TTC549 (cell line): ENCODE results near the gene RPS6KA5.
"Not testable (repeated sequence)": the region's sequence is repeated elsewhere in the genome, so short reads cannot be mapped to it uniquely, and the experiment has no call there.

ENCODE experiments used
- FAIRE-seq: peaks from 2 replicates; lab custom pipeline; 2012; peaks lifted over from hg19 to GRCh38; lab: Jason Lieb, UNC

RPS6KA5 gene

DNA sequence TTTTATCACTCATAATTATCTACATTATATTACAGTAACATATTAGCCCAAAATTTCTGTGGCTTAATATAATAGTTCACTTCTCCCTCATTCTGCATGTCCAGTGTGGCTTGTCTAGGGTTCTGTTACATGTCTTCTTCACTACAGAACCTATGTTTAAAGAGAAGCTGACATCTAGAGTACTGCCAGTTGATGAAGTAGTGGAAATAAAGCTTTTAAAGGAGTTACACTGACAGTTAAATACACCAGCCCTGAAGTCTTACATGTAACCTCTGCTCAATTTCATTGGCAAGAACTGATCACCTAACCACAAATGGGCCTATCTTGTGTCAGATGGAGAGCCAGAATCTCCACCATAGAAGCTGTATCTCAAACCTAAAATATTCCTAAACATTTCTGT is 32.9 kb downstream of the RPS6KA5 start:
- no peak for FAIRE-seq

GRCh38 chr14:91022622-91023028 is 37.8 kb downstream of the RPS6KA5 start:
- not testable (repeated sequence) for FAIRE-seq

DNA sequence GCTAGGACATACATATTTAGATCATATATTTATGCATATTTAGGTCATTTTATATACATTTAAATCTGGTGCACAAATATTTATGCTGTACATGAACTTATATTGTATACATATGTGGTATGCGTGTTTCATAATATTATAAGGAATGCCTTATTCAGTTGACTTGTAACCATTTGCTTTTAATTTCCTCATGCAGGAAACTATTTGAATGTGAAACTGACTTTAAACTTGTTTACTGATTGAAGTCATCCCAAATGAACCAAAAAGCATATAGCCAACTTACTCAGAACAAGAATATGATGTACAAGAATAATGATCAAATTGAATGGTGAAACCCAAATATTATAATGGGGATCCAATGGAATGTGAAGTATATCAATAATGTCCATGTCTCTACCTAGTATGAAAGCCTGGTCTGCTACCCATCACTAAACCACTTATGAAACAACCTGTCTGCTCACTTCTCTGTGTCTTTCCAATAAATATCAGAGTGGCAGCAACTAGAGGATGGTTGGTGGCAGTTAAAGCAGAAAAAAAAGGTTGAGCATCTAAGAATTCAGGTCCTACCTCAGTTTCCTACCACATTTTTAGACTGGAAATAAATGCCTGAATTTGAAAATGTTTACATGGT is 38.3 kb downstream of the RPS6KA5 start:
- no peak for FAIRE-seq

DNA sequence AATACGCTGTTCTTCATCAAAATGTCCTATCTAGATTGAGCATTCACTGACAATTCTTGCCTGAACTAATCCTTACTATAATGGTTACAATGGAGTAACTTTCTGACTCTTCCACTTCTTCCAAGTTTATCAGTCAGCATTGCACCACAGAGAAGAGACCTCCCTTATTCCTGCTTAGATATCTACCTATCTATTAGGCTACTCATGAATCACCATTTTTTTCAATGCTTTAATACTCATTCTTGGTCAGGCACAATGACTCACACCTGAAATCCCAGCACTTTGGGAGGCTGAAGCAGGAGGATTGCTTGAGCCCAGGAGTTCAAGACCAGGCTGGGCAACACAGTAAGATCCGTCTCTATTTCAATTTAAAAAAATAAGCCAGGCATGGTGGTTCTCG is 39.3 kb downstream of the RPS6KA5 start:
- no peak for FAIRE-seq

DNA sequence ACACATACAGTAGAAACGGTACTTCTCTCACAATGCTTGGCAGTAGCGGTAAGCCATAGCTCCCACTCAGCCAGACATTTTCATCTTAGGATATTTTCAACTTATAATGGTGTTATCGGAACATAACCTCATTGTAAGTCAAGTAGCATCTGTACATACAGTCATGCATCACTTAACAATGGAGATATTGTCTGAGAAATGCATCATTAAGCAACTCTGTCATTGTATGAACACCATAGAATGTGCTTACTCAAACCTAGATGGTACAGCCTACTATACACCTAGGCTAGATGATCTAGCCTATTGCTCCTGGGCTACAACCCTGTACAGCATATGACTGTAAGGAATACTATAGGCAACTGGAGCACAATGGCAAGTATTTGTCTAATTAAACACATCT is 40.8 kb downstream of the RPS6KA5 start:
- FAIRE-seq, result no peak

DNA sequence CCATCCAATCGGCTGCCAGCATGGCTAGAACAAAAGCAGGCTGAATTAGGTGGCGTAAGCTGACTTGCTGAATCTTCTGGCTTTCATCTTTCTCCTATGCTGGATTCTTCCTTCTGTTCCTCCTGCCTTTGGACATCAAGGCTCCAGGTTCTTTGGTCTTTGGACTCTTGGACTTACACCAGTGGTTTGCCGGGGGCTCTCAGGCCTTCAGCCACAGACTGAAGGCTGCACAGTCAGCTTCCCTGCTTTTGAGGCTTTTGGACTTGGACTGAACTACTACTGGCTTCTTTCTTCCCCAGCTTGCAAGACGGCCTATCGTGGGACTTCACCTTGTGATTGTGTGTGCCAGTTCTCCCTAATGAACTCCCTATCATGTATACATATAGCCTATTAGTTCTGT is 42.0 kb downstream of the RPS6KA5 start:
- no peak for FAIRE-seq

GRCh38 chr14:91016800-91017410 is 43.5 kb downstream of the RPS6KA5 start:
- FAIRE-seq, result no peak

DNA sequence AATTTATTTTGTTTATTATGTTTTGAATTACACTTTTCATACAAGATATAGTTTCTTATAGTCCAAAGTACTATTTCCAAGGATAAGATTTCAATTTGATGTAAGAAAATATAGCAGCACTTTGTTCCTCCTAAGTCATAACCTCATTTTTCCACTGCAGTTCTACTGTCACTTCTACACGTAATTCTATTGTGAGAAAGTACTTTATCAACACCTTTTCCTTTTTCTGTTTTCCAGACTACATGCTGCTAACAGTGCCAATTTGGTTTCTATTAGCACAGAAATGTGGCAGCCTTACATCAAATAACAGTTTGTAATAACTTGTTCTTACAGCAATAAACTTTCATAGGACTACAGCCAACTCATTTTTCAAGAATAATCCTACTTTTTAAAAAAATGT is 45.0 kb downstream of the RPS6KA5 start:
- FAIRE-seq, result no peak

DNA sequence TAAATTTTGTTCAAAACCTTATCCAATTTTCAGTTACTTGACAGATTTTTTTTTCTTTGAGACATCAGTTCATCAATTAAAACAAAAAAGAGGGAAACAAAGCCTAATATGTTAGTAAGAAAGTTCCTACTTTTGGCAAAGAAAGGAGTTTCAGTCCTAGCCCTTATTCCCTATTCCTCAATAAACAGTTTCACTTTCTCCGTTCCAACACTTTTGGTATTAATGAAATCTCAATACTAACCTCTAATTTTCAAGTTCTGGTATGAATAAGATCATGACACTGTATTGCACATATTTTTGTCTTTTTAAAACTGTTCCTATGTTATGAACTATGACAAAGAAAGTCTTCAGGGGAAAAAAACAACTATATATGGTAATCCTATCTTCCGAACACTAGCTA is 48.4 kb downstream of the RPS6KA5 start:
- no peak for FAIRE-seq

DNA sequence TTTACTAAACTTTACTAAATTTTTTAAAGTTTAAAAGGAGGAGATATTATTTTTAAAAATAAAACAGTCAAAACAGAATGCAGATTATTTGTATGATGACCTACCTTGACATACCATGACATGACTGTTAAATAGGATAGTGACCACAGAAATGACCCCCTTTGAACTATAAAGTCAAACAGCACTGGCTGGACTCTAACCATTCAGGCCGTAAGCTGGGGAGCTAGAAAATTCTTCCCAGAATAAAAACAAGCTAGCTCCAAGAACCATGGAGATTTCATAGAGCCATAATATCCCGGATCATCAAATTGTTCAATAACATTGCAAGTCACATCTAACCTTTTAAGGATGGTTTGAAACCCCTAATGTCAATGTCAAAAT is 50.3 kb downstream of the RPS6KA5 start:
- FAIRE-seq, result no peak

DNA sequence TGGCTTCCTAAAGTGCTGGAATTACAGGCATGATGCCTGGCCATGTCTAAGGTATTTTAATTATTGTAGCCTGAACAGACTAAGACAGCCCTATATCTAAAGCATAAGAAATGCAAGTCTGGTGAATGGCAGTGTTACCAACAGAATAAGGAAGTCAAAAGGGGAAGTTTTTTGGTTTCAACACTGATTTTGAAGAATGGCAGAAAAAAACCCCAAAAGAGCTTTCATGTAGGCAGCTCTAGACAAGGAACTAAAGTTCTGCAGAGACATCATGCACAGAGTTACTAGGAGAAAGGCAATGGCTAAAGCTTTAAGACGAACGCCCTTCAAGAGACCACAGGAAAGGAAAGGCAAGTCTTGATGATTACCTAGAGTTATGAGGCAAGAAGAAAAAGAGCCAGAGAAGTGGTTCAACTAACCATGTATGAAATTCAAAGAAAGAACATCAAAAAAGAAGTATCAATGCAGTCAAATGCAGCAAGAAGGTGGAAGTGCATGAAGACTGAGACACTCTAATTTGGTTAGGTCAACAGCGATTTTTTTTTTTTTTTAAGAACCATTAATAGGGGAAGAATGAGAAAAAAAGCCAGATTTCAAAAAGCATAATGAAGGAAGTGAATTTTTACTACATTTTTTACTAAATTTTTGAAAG is 50.8 kb downstream of the RPS6KA5 start:
- FAIRE-seq, result no peak

DNA sequence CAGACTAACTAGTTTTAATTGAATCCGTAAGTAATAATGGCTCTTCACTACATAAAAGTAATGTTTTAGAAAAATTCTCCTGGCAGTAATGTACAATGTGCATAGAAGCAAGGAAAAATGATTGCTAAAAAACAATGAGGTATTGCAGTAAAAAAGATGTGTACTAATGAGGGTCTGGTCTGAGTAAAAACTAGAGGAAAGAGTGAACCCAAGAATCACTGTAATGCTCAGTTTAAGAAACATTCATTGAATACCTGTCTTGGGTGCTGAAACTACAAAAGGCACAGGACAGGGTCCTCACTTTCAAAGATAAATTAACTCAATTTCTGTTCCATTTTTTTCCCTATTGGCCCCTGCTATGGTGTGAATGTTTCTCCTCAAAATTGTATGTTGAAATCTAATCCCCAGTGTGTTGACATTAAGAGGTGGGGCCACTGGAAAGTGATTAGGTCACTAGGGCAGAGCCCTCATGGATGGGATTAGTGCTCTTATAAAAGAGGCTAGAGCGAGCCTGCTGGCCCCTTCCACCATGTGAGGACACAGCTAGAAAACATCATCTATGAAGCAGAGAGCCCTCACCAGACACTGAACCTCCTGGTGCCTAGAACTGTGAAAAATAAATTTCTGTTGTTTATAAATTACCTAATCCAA is 51.6 kb downstream of the RPS6KA5 start:
- no peak for FAIRE-seq

DNA sequence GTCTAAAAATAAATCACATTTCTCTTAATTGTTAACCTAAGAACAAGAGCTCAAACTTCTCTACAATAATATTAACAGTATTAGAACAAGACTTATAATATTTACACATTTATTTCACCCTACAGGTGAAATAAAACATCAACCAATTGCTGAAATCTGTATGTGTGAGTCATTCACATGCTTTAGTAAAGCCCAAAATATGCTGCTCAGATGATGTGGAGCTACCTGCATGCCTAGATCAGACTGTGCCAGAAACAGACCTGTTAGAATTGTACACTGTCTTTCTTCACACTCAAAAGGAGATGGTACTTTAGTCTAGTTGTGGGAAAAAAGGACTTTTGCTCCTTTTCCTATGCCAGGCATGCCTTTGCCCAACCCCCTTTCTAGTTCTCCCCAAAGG is 54.7 kb downstream of the RPS6KA5 start:
- no peak for FAIRE-seq

DNA sequence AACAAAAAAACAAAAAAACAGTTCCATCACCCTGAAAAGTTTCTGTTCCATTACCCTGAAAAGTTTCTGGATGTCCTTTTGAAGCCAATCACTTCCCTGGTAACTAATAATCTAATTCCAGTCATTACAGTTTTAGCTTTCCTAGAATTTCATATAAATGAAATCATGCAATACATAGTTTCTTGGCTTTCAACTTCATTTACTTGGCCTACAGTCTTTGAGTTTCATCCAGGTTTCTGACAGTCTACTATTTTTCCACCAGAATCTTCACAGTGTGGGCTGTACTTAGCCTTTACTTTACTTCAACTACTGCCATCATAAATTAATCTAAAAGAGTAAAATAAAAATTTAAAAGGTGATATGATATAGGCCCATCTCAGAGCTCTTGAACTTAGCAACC is 55.5 kb downstream of the RPS6KA5 start:
- no peak for FAIRE-seq

DNA sequence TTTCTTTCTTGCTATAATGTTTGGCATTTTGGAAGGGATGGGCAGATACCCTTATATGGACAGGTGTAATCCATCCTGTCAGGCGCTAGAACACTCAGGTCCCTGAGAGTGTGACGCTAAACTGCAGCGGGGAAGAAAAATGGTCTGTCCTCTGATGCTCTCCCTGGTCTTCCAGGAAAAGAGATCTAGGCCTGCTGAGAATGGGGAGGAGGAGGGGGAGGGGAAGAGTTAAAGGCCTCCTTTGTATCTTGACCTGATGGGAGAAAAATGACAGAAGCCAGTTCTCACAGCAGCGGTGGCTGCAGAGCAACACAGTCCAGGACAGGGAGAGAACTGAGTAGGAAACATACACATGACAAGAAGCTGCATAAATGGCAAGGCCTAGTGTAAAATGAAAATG is 61.1 kb downstream of the RPS6KA5 start:
- FAIRE-seq, result no peak

- no peak for FAIRE-seq
These were observed 63.5 kb downstream of the RPS6KA5 start for GRCh38 chr14:90996967-90997366.

DNA sequence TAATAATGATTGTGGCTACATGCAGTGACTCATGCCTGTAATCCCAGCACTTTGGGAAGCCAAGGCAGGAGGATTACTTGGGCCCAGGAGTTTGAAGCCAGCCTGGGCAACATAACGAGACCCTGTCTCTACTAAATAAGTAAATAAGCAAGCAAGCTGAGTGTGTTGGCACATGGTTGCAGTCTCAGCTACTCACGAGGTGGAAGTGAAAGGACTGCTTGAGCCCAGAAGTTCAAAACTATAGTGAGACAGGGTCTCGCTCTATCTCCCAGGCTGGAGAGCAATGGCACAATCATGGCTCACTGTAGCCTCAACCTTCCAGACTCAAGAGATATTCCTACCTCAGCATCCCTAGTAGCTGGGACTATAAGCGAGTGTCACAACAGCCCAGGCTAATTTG is 64.7 kb downstream of the RPS6KA5 start:
- no peak for FAIRE-seq

DNA sequence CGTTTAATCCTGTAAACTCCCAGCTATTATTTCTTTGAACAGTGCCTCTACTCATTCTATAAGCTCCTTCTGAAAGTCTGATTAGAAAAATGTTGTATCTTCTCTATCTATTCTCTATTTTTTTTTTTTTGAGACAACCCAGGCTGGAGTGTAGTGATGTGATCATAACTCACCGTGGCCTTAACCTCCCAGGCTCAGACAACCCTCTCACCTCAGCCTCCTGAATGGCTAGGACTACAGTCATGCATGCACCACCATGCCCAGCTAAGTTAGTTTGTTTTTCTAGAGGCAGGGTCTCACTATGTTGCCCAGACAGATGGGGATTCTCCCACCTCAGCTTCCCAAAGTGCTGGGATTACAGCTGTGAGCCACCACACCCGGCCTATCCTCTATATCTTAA is 66.6 kb downstream of the RPS6KA5 start:
- FAIRE-seq, result no peak

- no peak for FAIRE-seq
These were observed 68.6 kb downstream of the RPS6KA5 start for GRCh38 chr14:90991690-90992443.

DNA sequence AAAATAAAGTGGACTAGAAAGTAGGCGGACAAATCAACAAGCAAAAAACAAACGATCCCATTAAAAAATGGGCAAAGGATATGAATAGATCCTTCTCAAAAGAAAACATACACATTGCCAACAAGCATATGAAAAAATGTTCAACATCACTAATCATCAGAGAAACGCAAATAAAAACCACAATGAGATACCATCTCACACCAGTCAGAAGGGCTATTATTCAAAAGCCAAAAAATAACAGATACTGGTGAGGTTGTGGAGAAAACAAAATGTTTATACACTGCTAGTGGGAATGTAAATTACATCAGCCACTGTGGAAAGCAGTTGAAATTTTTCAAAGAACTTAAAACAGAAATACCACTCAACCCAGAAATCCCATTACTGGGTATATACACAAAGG is 70.3 kb downstream of the RPS6KA5 start:
- no peak for FAIRE-seq

DNA sequence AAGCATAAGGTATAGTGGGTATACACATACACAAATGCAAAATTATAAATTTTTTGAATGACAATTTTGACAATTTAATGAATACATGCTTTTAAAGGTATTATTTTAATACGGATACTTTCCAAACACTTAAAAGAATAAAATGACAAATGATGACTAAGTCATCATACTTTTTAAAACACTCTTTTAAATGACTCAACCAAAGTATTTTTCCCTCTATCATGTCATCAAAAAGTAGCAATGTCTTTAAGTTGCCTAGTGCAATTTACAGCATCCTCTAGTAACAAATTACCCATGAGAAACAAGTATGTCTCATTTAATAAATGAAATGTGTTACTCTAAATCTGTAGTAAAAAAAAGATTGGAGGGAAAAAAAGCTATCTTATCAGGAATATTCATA is 73.3 kb downstream of the RPS6KA5 start:
- FAIRE-seq, result no peak

DNA sequence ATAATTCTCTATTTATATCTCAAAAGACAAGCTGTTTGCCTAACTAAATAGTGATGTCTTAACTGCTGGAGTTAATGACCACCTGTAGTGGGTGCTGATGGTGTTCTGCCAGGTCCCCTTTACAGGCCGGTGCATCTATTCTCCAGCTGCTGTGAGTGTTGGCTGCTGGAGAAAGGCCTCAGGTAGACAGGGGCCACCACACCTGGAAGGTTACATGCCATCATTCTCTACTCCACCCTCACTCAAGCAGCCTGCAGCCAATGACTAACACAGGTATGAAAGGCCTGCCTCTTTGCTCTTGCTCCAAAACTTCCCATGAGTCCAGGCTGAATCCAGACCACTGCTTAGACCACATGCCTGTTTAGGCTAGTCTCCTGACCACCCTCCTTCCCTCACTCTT is 73.9 kb downstream of the RPS6KA5 start:
- FAIRE-seq, result no peak
